B cell (primary cell): ENCODE results near the gene ARHGAP20. TPM values are rescaled to one million over a fixed set of nuclear protein-coding genes. Genes with fewer than 3 reads are reported as not detected.

Experiments
- ATAC-seq: fragments of 200-7000 bp; cut with Tn5 transposase; one replicate; pipeline ENCODE4 v1.10.0; 2021; ENCODE audit warnings: low read depth, mild to moderate bottlenecking, moderate number of reproducible peaks, moderate library complexity
- CTCF ChIA-PET: fragments of 350-600 bp; sonication (Branson Sonifier 250); formaldehyde crosslinking; loops from one replicate; lab custom pipeline; 2021; ENCODE audit warnings: antibody characterized with exemption, inconsistent platforms; lab: Charles Lee
- POLR2A ChIA-PET: fragments of 350-600 bp; sonication (Branson Sonifier 250); formaldehyde crosslinking; loops from one replicate; lab custom pipeline; 2021; ENCODE audit warnings: antibody characterized with exemption; lab: Charles Lee
- DNase-seq: peaks from one replicate; pipeline ENCODE4 v3.0.0; 2013
- H2AFZ ChIP-seq: 2 replicates; pipeline ENCODE4 v1.6.1; 2012; ENCODE audit warnings: mild to moderate bottlenecking, low read depth, low read length; ENCODE audit not compliant: insufficient read depth, poor library complexity, severe bottlenecking
- H3K27ac ChIP-seq, 2 donors: 1 replicate in 1 of 2; 2 replicates in 1 of 2; pipeline ENCODE4 v1.5.1; 2012 to 2013; ENCODE audit warnings: low read length in 2 of 2, mild to moderate bottlenecking in 2 of 2, moderate library complexity in 1 of 2
- H3K27me3 ChIP-seq, 4 experiments: fragments of 200-600 bp in 1 of 4; sonication (generic) in 1 of 4; replicated peaks in 1 of 4; 1 replicate in 2 of 4; 2 replicates in 2 of 4; pipeline versions ENCODE4 v1.6.1 to v1.7.0; 2013 to 2016; ENCODE audit warnings: low read length in 3 of 4, mild to moderate bottlenecking in 2 of 4, mixed read lengths in 1 of 4, moderate library complexity in 1 of 4; ENCODE audit not compliant: insufficient read depth in 4 of 4, control insufficient read depth in 3 of 4; ENCODE audit errors: control extremely low read depth in 1 of 4
- H3K36me3 ChIP-seq, 2 experiments: replicated peaks in 1 of 2; 1 replicate in 1 of 2; 2 replicates in 1 of 2; pipeline versions ENCODE4 v1.6.1 to v1.7.1; 2013; ENCODE audit warnings: low read length in 1 of 2; ENCODE audit not compliant: insufficient read depth in 2 of 2, control insufficient read depth in 1 of 2; ENCODE audit errors: control extremely low read depth in 1 of 2, extremely low read depth in 1 of 2
- H3K4me1 ChIP-seq, 2 donors: fragments of 200-600 bp in 1 of 2; sonication (generic) in 1 of 2; 1 replicate in 1 of 2; 2 replicates in 1 of 2; pipeline versions ENCODE4 v1.5.1 to v1.6.1; 2013 to 2017; ENCODE audit warnings: low read length in 2 of 2; ENCODE audit not compliant: control insufficient read depth in 2 of 2, insufficient read depth in 2 of 2
- H3K4me2 ChIP-seq: replicated peaks from 2 replicates; pipeline ENCODE3; 2012; ENCODE audit warnings: mild to moderate bottlenecking, low read depth, low read length; ENCODE audit not compliant: poor library complexity, severe bottlenecking
- H3K4me3 ChIP-seq, 5 experiments: fragments of 200-600 bp in 1 of 5; sonication (generic) in 1 of 5; 1 replicate in 3 of 5; 2 replicates in 2 of 5; pipeline versions ENCODE4 v1.5.1 to v1.7.0; 2011 to 2016; ENCODE audit warnings: low read length in 4 of 5, mild to moderate bottlenecking in 4 of 5, low read depth in 2 of 5, control low read depth in 1 of 5, moderate library complexity in 1 of 5; ENCODE audit not compliant: insufficient read depth in 1 of 5; ENCODE audit errors: control extremely low read depth in 1 of 5, extremely low read depth in 1 of 5
- H3K79me2 ChIP-seq: fragments of 200-600 bp; sonication (generic); one replicate; pipeline ENCODE4 v1.6.0; 2016; ENCODE audit warnings: low read length; ENCODE audit not compliant: control insufficient read depth, insufficient read depth
- H3K9ac ChIP-seq: fragments of 200-600 bp; sonication (generic); 2 replicates; pipeline ENCODE4 v1.6.1; 2017; ENCODE audit warnings: mild to moderate bottlenecking, low read length, moderate library complexity
- H3K9me3 ChIP-seq, 3 donors: one replicate each; pipeline versions ENCODE4 v1.6.1 to v1.7.1; 2013; ENCODE audit warnings: low read length in 2 of 3; ENCODE audit not compliant: control insufficient read depth in 2 of 3, insufficient read depth in 1 of 3; ENCODE audit errors: control extremely low read depth in 1 of 3
- H4K20me1 ChIP-seq: 2 replicates; pipeline ENCODE4 v1.6.0; 2012; ENCODE audit warnings: mild to moderate bottlenecking, low read length; ENCODE audit not compliant: insufficient read depth, control insufficient read depth, poor library complexity, severe bottlenecking
- H3K27ac Mint-ChIP-seq: one replicate; pipeline ENCODE4 v1.8.0; 2021; ENCODE audit warnings: mixed read lengths
- H3K27me3 Mint-ChIP-seq: one replicate; pipeline ENCODE4 v1.8.0; 2021; ENCODE audit warnings: mixed read lengths
- H3K4me1 Mint-ChIP-seq: one replicate; pipeline ENCODE4 v1.8.0; 2021; ENCODE audit warnings: mixed read lengths
- H3K4me3 Mint-ChIP-seq: one replicate; pipeline ENCODE4 v1.8.0; 2021; ENCODE audit warnings: mixed read lengths
- H3K9me3 Mint-ChIP-seq: one replicate; pipeline ENCODE4 v1.8.0; 2022; ENCODE audit warnings: mixed read lengths; ENCODE audit not compliant: insufficient read depth
- EZH2 ChIP-seq: IDR thresholded peaks from 2 replicates; pipeline ENCODE4 v1.6.1; 2012; ENCODE audit warnings: borderline replicate concordance, low read depth, mild to moderate bottlenecking, moderate library complexity, low read length; ENCODE audit not compliant: insufficient read depth, poor library complexity, severe bottlenecking
- WGBS: methylation state at CpG from one replicate; pipeline ENCODE4 v1.1.5; 2013; ENCODE audit warnings: missing lambda C conversion rate; ENCODE audit not compliant: insufficient coverage; 5-methylcytosine and 5-hydroxymethylcytosine counted together
- intact Hi-C: fragments of 100-400 bp; cut with micrococcal nuclease; formaldehyde crosslinking; loops from one replicate; pipeline ENCODE4 v1.10.0; 2022
- polyA plus RNA-seq: library from polyadenylated mRNA; depleted of rRNA; stranded (reverse); fragments of >200 nt; gene quantifications from 2 replicates; pipeline ENCODE4 v1.2.3, GENCODE V29; 2012
- total RNA-seq, 2 donors: library from RNA; stranded (reverse); fragments of 120-200 nt in 1 of 2; gene quantifications; 1 replicate in 1 of 2; 2 replicates in 1 of 2; pipeline versions ENCODE4 v1.2.3 to v1.2.4, GENCODE V29; 2013 to 2022
- TF ChIP-seq, protein P1 (sequence below): fragments of 200-600 bp; IDR thresholded peaks from one replicate; pipeline ENCODE4 v1.8.0; 2022; ENCODE audit warnings: antibody characterized with exemption, mild to moderate bottlenecking

The ARHGAP20 gene
- total and polyA plus RNA-seq, 2 donors (not counting 1 experiment from before 2014, with no cell fraction given): 0.54 to 0.91 TPM

DNA sequence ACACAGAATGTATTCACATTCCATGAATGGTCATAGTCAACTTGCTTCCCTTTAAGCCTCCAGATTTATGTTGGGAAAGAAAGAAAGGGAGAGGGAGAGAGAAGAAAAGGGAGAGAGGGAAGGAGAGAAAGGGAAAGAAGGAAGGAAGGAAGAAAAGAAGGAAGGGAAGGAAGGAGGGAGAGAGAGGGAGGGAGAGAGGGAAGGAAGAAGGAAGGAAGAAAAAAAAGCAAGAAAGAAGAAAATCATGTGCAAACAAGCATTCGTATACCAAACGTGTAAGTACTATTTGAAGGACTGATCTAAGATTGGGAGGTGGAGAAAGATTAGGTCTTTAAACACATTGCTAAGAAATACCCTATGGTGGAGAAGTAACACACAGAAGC, 23.9 kb upstream of the ARHGAP20 start:
- peaks cover 3% of the 10 kb centered on the region for H3K4me1 Mint-ChIP-seq
- Histone ChIP-seq H3K9me3 (no peaks in the 10 kb centered on the region), H3K27ac (no peak overlapping the region), H2AFZ (no peak overlapping the region), H3K4me3 (no peak overlapping the region), H3K4me2 (no peak overlapping the region), H4K20me1 (no peaks in the 10 kb centered on the region), H3K27me3 (peaks cover 0 to 7% (median 5%) of the 10 kb centered on the region in 4 experiments), H3K36me3 (no peaks in the 10 kb centered on the region), H3K4me1 (peaks cover 0 to under 1% of the 10 kb centered on the region in 2 donors), H3K79me2 (no peaks in the 10 kb centered on the region), H3K9ac (no peak overlapping the region)
- no peak for ATAC-seq
- no peaks in the 10 kb centered on the region for H3K9me3 Mint-ChIP-seq
- TF ChIP-seq, protein P1, sequence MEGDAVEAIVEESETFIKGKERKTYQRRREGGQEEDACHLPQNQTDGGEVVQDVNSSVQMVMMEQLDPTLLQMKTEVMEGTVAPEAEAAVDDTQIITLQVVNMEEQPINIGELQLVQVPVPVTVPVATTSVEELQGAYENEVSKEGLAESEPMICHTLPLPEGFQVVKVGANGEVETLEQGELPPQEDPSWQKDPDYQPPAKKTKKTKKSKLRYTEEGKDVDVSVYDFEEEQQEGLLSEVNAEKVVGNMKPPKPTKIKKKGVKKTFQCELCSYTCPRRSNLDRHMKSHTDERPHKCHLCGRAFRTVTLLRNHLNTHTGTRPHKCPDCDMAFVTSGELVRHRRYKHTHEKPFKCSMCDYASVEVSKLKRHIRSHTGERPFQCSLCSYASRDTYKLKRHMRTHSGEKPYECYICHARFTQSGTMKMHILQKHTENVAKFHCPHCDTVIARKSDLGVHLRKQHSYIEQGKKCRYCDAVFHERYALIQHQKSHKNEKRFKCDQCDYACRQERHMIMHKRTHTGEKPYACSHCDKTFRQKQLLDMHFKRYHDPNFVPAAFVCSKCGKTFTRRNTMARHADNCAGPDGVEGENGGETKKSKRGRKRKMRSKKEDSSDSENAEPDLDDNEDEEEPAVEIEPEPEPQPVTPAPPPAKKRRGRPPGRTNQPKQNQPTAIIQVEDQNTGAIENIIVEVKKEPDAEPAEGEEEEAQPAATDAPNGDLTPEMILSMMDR: no peak
- TF ChIP-seq EZH2: no peak
- POLR2A ChIA-PET: no interaction called here
- CTCF ChIA-PET: no interaction called here
- no peak for DNase-seq
- intact Hi-C loops: no loop called here
- H3K27me3 Mint-ChIP-seq: peaks cover 35% of the 10 kb centered on the region
- no peak overlapping the region for H3K4me3 Mint-ChIP-seq
- WGBS: 100% methylated on average over 2 of the region's 2 CpGs
- no peak overlapping the region for H3K27ac Mint-ChIP-seq

DNA sequence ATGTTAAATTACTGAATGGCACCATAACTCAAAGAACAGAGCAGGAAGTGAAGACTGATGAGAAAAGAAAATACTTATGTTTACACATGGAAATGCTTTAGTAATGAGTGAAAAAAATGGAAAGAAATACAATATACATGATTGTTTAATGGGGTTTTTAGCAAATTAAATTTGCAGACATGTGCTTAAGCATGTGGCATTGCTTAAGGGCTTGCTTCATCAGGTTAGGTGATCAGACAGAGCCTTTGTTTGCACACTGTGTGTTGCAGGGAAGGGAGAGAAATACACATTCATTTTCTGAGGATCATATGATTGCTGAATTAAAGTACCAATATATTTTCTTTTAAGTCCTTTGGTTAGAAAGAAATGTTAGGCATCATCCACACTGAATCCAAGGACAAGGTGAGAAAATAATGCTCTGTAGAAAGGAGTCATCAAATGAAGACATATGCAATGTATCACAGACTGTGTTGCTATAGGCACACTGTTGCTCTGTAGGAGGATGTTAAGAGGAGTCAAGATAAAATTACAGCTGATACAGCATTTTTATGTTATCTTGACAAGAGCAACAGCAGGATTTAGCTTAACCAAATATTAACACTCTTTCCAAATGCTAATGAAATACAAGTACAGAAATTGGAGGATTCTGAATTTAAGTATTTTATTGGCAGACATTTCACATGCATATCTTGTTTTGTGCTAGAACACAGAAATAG, 23.4 kb upstream of the ARHGAP20 start:
- H3K4me1 Mint-ChIP-seq: peaks cover 7% of the 10 kb centered on the region
- no peaks in the 10 kb centered on the region for H3K36me3 ChIP-seq
- no peak overlapping the region for H2AFZ ChIP-seq
- no peak for DNase-seq
- H3K27me3 Mint-ChIP-seq: peaks cover 35% of the 10 kb centered on the region
- no peaks in the 10 kb centered on the region for H3K9me3 Mint-ChIP-seq
- H3K4me3 ChIP-seq: no peak overlapping the region
- H3K4me2 ChIP-seq: no peak overlapping the region
- H3K9me3 ChIP-seq: no peaks in the 10 kb centered on the region
- POLR2A ChIA-PET: no interaction called here
- H4K20me1 ChIP-seq: no peaks in the 10 kb centered on the region
- TF ChIP-seq, protein P1: no peak
- no peak for TF ChIP-seq EZH2
- H3K27ac ChIP-seq: no peak overlapping the region
- H3K9ac ChIP-seq: no peak overlapping the region
- no peak for ATAC-seq
- no peak overlapping the region for H3K27ac Mint-ChIP-seq
- H3K79me2 ChIP-seq: no peaks in the 10 kb centered on the region
- H3K27me3 ChIP-seq: peaks cover 0 to 7% (median 5%) of the 10 kb centered on the region in 4 experiments
- H3K4me1 ChIP-seq: peaks cover 1 to 6% of the 10 kb centered on the region in 2 donors
- no peak overlapping the region for H3K4me3 Mint-ChIP-seq
- intact Hi-C loops: no loop called here
- CTCF ChIA-PET: no interaction called here
